IMR-90 (cell line): ENCODE data around the gene EHMT1. TPM values are rescaled to one million over a fixed set of nuclear protein-coding genes. Genes with fewer than 3 reads are reported as not detected.

Experiments used
- ATAC-seq: fragments of 200-7000 bp; cut with Tn5 transposase; 2 replicates; pipeline ENCODE4 v1.9.1; 2020; ENCODE audit warnings: low read depth, mild to moderate bottlenecking, moderate library complexity
- BruUV-seq: library from RNA; stranded (reverse); fragments of 400-500 nt; replicated peaks from 2 replicates; lab custom pipeline; 2021; lab: Mats Ljungman, UMichigan
- CTCF ChIA-PET: fragments of 300-600 bp; formaldehyde crosslinking; extraction: SDS; loops from one replicate; lab custom pipeline; 2021; ENCODE audit warnings: antibody characterized with exemption; lab: Yijun Ruan, JAX
- POLR2A ChIA-PET: fragments of 300-600 bp; sonication (Branson Sonifier 250); formaldehyde crosslinking; loops from one replicate; lab custom pipeline; 2022; ENCODE audit warnings: antibody characterized with exemption; ENCODE audit not compliant: unreplicated experiment; lab: Charles Lee
- DNase-seq: peaks from one replicate; pipeline ENCODE4 v3.0.0; 2013
- H2AFZ ChIP-seq: replicated peaks from 2 replicates; pipeline ENCODE3; 2013; ENCODE audit warnings: low read length, mild to moderate bottlenecking; ENCODE audit not compliant: poor library complexity
- H2AK5ac ChIP-seq: 2 replicates; pipeline ENCODE4 v1.6.1; 2013; ENCODE audit warnings: low read depth, low read length, inconsistent platforms
- H2AK9ac ChIP-seq: replicated peaks from 2 replicates; pipeline ENCODE3; 2013; ENCODE audit warnings: mild to moderate bottlenecking, low read depth, low read length, moderate library complexity; ENCODE audit not compliant: poor library complexity
- H2BK120ac ChIP-seq: 2 replicates; pipeline ENCODE4 v1.6.1; 2013; ENCODE audit warnings: low read depth, low read length, inconsistent platforms
- H2BK15ac ChIP-seq: 3 replicates; pipeline ENCODE4 v1.6.1; 2013; ENCODE audit warnings: low read depth, low read length, inconsistent platforms
- H2BK20ac ChIP-seq: 2 replicates; pipeline ENCODE4 v1.6.1; 2013; ENCODE audit warnings: low read depth, mild to moderate bottlenecking, inconsistent platforms, low read length, moderate library complexity
- H2BK5ac ChIP-seq: 2 replicates; pipeline ENCODE4 v1.6.1; 2013; ENCODE audit warnings: mild to moderate bottlenecking, low read depth, low read length, inconsistent platforms; ENCODE audit not compliant: poor library complexity, severe bottlenecking
- H3K14ac ChIP-seq: replicated peaks from 2 replicates; pipeline ENCODE4 v1.6.1; 2013; ENCODE audit warnings: low read depth, low read length, inconsistent platforms
- H3K18ac ChIP-seq: 2 replicates; pipeline ENCODE4 v1.6.1; 2013; ENCODE audit warnings: low read depth, low read length, control low read depth
- H3K23ac ChIP-seq: 2 replicates; pipeline ENCODE4 v1.6.1; 2013; ENCODE audit warnings: low read depth, low read length, inconsistent platforms
- H3K27ac ChIP-seq: 2 replicates; pipeline ENCODE4 v1.5.1; 2013; ENCODE audit warnings: mild to moderate bottlenecking, control low read depth, low read length; ENCODE audit not compliant: insufficient read depth
- H3K27me3 ChIP-seq: 2 replicates; pipeline ENCODE4 v1.6.1; 2013; ENCODE audit warnings: low read length; ENCODE audit not compliant: control insufficient read depth, insufficient read depth
- H3K36me3 ChIP-seq: 2 replicates; pipeline ENCODE4 v1.6.1; 2013; ENCODE audit warnings: low read length, mixed read lengths; ENCODE audit not compliant: control insufficient read depth, insufficient read depth
- H3K4ac ChIP-seq: 2 replicates; pipeline ENCODE4 v1.6.1; 2013; ENCODE audit warnings: low read depth, low read length, inconsistent platforms
- H3K4me1 ChIP-seq: 2 replicates; pipeline ENCODE4 v1.6.1; 2013; ENCODE audit warnings: low read length, mixed read lengths; ENCODE audit not compliant: control insufficient read depth, insufficient read depth
- H3K4me2 ChIP-seq: 2 replicates; pipeline ENCODE4 v1.6.1; 2013; ENCODE audit warnings: low read depth, mild to moderate bottlenecking, control low read depth, low read length, moderate library complexity
- H3K4me3 ChIP-seq: 2 replicates; pipeline ENCODE4 v1.5.1; 2013; ENCODE audit warnings: low read depth, mild to moderate bottlenecking, control low read depth, low read length, moderate library complexity; ENCODE audit not compliant: insufficient read depth
- H3K56ac ChIP-seq: 2 replicates; pipeline ENCODE4 v1.6.1; 2013; ENCODE audit warnings: low read length, inconsistent platforms; ENCODE audit not compliant: insufficient read depth; ENCODE audit errors: extremely low read depth
- H3K79me1 ChIP-seq, 2 experiments: 2 replicates each; pipeline ENCODE4 v1.6.1; 2013; ENCODE audit warnings: low read length in 2 of 2, inconsistent platforms in 1 of 2, low read depth in 1 of 2
- H3K9ac ChIP-seq: 2 replicates; pipeline ENCODE4 v1.6.1; 2013; ENCODE audit warnings: low read depth, low read length, control low read depth
- H3K9me1 ChIP-seq: 2 replicates; pipeline ENCODE4 v1.6.1; 2013; ENCODE audit warnings: low read length, inconsistent platforms; ENCODE audit not compliant: insufficient read depth
- H3K9me3 ChIP-seq: 2 replicates; pipeline ENCODE4 v1.6.1; 2013; ENCODE audit warnings: low read length; ENCODE audit not compliant: control insufficient read depth, insufficient read depth
- H4K20me1 ChIP-seq: 2 replicates; pipeline ENCODE4 v1.6.1; 2013; ENCODE audit warnings: low read length, inconsistent platforms; ENCODE audit not compliant: insufficient read depth
- H4K5ac ChIP-seq: 2 replicates; pipeline ENCODE4 v1.6.1; 2013; ENCODE audit warnings: mild to moderate bottlenecking, low read depth, low read length, control low read depth
- H4K8ac ChIP-seq, 2 experiments: 2 replicates each; pipeline ENCODE4 v1.6.1; 2013; ENCODE audit warnings: low read depth in 2 of 2, low read length in 2 of 2, control low read depth in 1 of 2, inconsistent platforms in 1 of 2
- H4K91ac ChIP-seq: 2 replicates; pipeline ENCODE4 v1.6.1; 2013; ENCODE audit warnings: low read depth, low read length, inconsistent platforms; ENCODE audit not compliant: insufficient read depth
- BHLHE40 ChIP-seq: fragments of 150-350 bp; IDR thresholded peaks from 2 replicates; pipeline ENCODE4 v1.6.1; 2016; ENCODE audit warnings: mild to moderate bottlenecking, low read depth, low read length
- FOS ChIP-seq: fragments of 150-350 bp; IDR thresholded peaks from 2 replicates; pipeline ENCODE4 v1.6.1; 2016; ENCODE audit warnings: low read depth, low read length
- MXI1 ChIP-seq: IDR thresholded peaks from 2 replicates; pipeline ENCODE4 v1.6.1; 2012; ENCODE audit warnings: low read depth, mild to moderate bottlenecking, low read length, moderate library complexity, borderline replicate concordance
- RCOR1 ChIP-seq: IDR thresholded peaks from 2 replicates; pipeline ENCODE4 v1.6.1; 2012; ENCODE audit warnings: mild to moderate bottlenecking, low read length, improper control_type of control experiment; ENCODE audit not compliant: insufficient replicate concordance
- RFX5 ChIP-seq: IDR thresholded peaks from 2 replicates; pipeline ENCODE4 v1.8.0; 2012; ENCODE audit warnings: low read depth, mild to moderate bottlenecking, low read length, moderate library complexity
- SMC3 ChIP-seq: fragments of 150-350 bp; IDR thresholded peaks from 2 replicates; pipeline ENCODE4 v1.6.1; 2016; ENCODE audit warnings: low read depth, mild to moderate bottlenecking, antibody characterized with exemption, low read length, moderate library complexity
- WGBS, 2 experiments: methylation state at CpG; one replicate each; pipeline versions ENCODE4 v1.1.5 to v1.1.7; 2013; ENCODE audit warnings: missing lambda C conversion rate in 2 of 2; ENCODE audit not compliant: insufficient read length in 1 of 2; ENCODE audit errors: extremely low coverage in 2 of 2; 5-methylcytosine and 5-hydroxymethylcytosine counted together
- dilution Hi-C: fragments of 300-500 bp; cut with HindIII; formaldehyde crosslinking; loops from one replicate; pipeline ENCODE4 v1.14.3; 2018; ENCODE audit warnings: low sequenced_read_pairs; ENCODE audit not compliant: unreplicated experiment
- in situ Hi-C: fragments of 300-500 bp; cut with MboI; formaldehyde crosslinking; loops from 3 replicates; pipeline ENCODE4 v1.14.3; 2019; ENCODE audit warnings: low sequenced_read_pairs, inconsistent platforms, mixed read lengths
- intact Hi-C: fragments of 100-400 bp; cut with micrococcal nuclease; formaldehyde crosslinking; loops from 2 replicates; pipeline ENCODE4 v1.10.0; 2022
- polyA plus RNA-seq, 3 experiments: library from polyadenylated mRNA; depleted of rRNA; stranded (reverse); fragments of >200 nt; gene quantifications; 2 replicates each; pipeline ENCODE4 v1.2.3, GENCODE V29; 2012; ENCODE audit warnings: low replicate concordance in 1 of 3
- total RNA-seq: library from RNA; depleted of rRNA; stranded (reverse); fragments of >200 nt; gene quantifications from 2 replicates; pipeline ENCODE4 v1.2.3, GENCODE V29; 2012
- TF ChIP-seq, protein P1 (sequence below): fragments of 150-350 bp; IDR thresholded peaks from 2 replicates; pipeline ENCODE4 v1.6.1; 2016; ENCODE audit warnings: low read depth, mild to moderate bottlenecking, low read length, moderate library complexity, borderline replicate concordance
- TF ChIP-seq, protein P2 (sequence below): conservative IDR thresholded peaks from 2 replicates; pipeline ENCODE4 v1.5.1; 2012; ENCODE audit warnings: mild to moderate bottlenecking, low read depth, low read length, improper control_type of control experiment

The EHMT1 gene
- total and polyA plus RNA-seq, 2 of the 4 experiments (the other 2 are of a cell fraction) = 32.8 to 35.1 TPM

DNA sequence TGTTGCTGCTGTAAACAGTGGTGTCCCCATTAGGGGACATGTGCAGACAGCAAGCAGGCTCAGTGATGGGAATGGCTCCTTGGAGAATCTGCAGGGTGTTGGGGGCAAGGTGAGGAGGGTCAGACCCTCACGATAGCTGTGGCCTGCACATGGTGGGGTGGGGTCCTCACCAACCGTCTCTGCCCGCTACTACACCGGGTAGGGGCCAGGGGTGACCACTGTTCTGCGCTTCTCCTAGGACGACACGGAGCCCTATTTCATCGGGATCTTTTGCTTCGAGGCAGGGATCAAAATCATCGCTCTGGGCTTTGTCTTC, 263.7 kb downstream of the EHMT1 start:
- no CpG with 5 or more reads among the region's 10 CpGs for WGBS, 2 experiments
- in situ Hi-C loops = no loop called here

More for the DNA sequence above, 263.7 kb downstream of the EHMT1 start:
- DNase-seq (no peak), ATAC-seq (no peak)
- Histone ChIP-seq H3K27ac (no peak overlapping the region), H4K20me1 (no peaks in the 10 kb centered on the region), H3K4me1 (no peaks in the 10 kb centered on the region), H4K5ac (no peak overlapping the region), H4K91ac (no peak overlapping the region), H2BK120ac (no peak overlapping the region), H3K9me3 (peaks cover 5% of the 10 kb centered on the region; the same call in 1 of the 2 replicates), H3K79me1 (no peaks in the 10 kb centered on the region), H3K9me1 (no peaks in the 10 kb centered on the region), H3K18ac (no peak overlapping the region), H2AK5ac (no peak overlapping the region), H3K14ac (no peak overlapping the region), H3K56ac (no peak overlapping the region), H2AK9ac (no peak overlapping the region), H3K36me3 (no peaks in the 10 kb centered on the region), H3K27me3 (no peaks in the 10 kb centered on the region; the same call in 1 of the 2 replicates), H4K8ac (no peak overlapping the region), H3K4me2 (no peak overlapping the region), H2BK15ac (no peak overlapping the region), H2AFZ (no peak overlapping the region), H2BK5ac (no peak overlapping the region), H3K23ac (no peak overlapping the region), H3K4me3 (no peak overlapping the region), H3K4ac (no peak overlapping the region), H2BK20ac (no peak overlapping the region), H3K9ac (no peak overlapping the region)
- BruUV-seq = no TSS peak
- POLR2A ChIA-PET = no interaction called here
- CTCF ChIA-PET = no interaction called here
- dilution Hi-C loops (no loop called here), intact Hi-C loops (no loop called here)
- TF ChIP-seq RFX5 (no peak), FOS (no peak), SMC3 (no peak), MXI1 (no peak), RCOR1 (no peak), BHLHE40 (no peak)
- TF ChIP-seq, protein P1, sequence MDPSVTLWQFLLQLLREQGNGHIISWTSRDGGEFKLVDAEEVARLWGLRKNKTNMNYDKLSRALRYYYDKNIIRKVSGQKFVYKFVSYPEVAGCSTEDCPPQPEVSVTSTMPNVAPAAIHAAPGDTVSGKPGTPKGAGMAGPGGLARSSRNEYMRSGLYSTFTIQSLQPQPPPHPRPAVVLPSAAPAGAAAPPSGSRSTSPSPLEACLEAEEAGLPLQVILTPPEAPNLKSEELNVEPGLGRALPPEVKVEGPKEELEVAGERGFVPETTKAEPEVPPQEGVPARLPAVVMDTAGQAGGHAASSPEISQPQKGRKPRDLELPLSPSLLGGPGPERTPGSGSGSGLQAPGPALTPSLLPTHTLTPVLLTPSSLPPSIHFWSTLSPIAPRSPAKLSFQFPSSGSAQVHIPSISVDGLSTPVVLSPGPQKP = no peak
- TF ChIP-seq, protein P2, sequence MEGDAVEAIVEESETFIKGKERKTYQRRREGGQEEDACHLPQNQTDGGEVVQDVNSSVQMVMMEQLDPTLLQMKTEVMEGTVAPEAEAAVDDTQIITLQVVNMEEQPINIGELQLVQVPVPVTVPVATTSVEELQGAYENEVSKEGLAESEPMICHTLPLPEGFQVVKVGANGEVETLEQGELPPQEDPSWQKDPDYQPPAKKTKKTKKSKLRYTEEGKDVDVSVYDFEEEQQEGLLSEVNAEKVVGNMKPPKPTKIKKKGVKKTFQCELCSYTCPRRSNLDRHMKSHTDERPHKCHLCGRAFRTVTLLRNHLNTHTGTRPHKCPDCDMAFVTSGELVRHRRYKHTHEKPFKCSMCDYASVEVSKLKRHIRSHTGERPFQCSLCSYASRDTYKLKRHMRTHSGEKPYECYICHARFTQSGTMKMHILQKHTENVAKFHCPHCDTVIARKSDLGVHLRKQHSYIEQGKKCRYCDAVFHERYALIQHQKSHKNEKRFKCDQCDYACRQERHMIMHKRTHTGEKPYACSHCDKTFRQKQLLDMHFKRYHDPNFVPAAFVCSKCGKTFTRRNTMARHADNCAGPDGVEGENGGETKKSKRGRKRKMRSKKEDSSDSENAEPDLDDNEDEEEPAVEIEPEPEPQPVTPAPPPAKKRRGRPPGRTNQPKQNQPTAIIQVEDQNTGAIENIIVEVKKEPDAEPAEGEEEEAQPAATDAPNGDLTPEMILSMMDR = no peak
